ENCODE measurements around the gene HCN3.

Gene HCN3

GRCh38 chr1:155308493-155309422, 31.5 kb downstream of the HCN3 start, which contains the start of gene FDPS:
Gene FDPS (plus strand): TSS chr1:155308866. CDS start chr1:155309790, 924 bp downstream.
- TF ChIP-seq YY1 (IDR thresholded peaks at IDR 0.05; ENCODE audit: low read depth) (peak; percentile 62; the same call in 1 of the 2 replicates), TEAD4 (IDR thresholded peaks at IDR 0.05) (no peak; the same call in 1 of the 2 replicates), TCF12 (IDR thresholded peaks at IDR 0.05; ENCODE audit: low read depth) (peak; percentile 74), REST (IDR thresholded peaks at IDR 0.05; ENCODE audit: low read depth) (0 out of 2 replicates have a peak, but pooled peaks have one; percentile 19), ZBTB7A (IDR thresholded peaks at IDR 0.05; ENCODE audit: low read depth) (no peak), FOXM1 (IDR thresholded peaks at IDR 0.05; ENCODE audit: borderline replicate concordance, low read depth) (0 out of 2 replicates have a peak, but pooled peaks have one; percentile 8), NFIC (IDR thresholded peaks at IDR 0.05) (peak; percentile 54), USF1 (IDR thresholded peaks at IDR 0.05) (peak; percentile 88), MAX (IDR thresholded peaks at IDR 0.05) (peak; percentile 87), EGR1 (IDR thresholded peaks at IDR 0.05) (no peak), EP300 (IDR thresholded peaks at IDR 0.05; ENCODE audit: borderline replicate concordance) (peak; percentile 51; the same call in 1 of the 2 replicates), CREB1 (IDR thresholded peaks at IDR 0.05; ENCODE audit: low read depth) (peak; percentile 94), TAF1 (IDR thresholded peaks at IDR 0.05; ENCODE audit: low read depth) (peak; percentile 83)

GRCh38 chr1:155309423-155310021, 32.3 kb downstream of the HCN3 start:
- TF ChIP-seq YY1 (IDR thresholded peaks at IDR 0.05; ENCODE audit: low read depth) (peak; percentile 67; the same call in 1 of the 2 replicates), NFIC (IDR thresholded peaks at IDR 0.05) (peak; percentile 85), CEBPB (IDR thresholded peaks at IDR 0.05) (no peak), FOXM1 (IDR thresholded peaks at IDR 0.05; ENCODE audit: borderline replicate concordance, low read depth) (no peak), TEAD4 (IDR thresholded peaks at IDR 0.05) (peak; percentile 68), EP300 (IDR thresholded peaks at IDR 0.05; ENCODE audit: borderline replicate concordance) (0 out of 2 replicates have a peak, but pooled peaks have one; percentile 9)

- TF ChIP-seq TCF12 (IDR thresholded peaks at IDR 0.05; ENCODE audit: low read depth) (no peak), TAF1 (IDR thresholded peaks at IDR 0.05; ENCODE audit: low read depth) (no peak), EP300 (IDR thresholded peaks at IDR 0.05; ENCODE audit: borderline replicate concordance) (no peak), NFIC (IDR thresholded peaks at IDR 0.05) (no peak), YY1 (IDR thresholded peaks at IDR 0.05; ENCODE audit: low read depth) (no peak), REST (IDR thresholded peaks at IDR 0.05; ENCODE audit: low read depth) (no peak), USF1 (IDR thresholded peaks at IDR 0.05) (no peak), ZBTB7A (IDR thresholded peaks at IDR 0.05; ENCODE audit: low read depth) (no peak), EGR1 (IDR thresholded peaks at IDR 0.05) (no peak), CEBPB (IDR thresholded peaks at IDR 0.05) (no peak), MAX (IDR thresholded peaks at IDR 0.05) (no peak), FOXM1 (IDR thresholded peaks at IDR 0.05; ENCODE audit: borderline replicate concordance, low read depth) (no peak), TEAD4 (IDR thresholded peaks at IDR 0.05) (no peak), CREB1 (IDR thresholded peaks at IDR 0.05; ENCODE audit: low read depth) (no peak), RAD21 (IDR thresholded peaks at IDR 0.05; ENCODE audit: low read depth) (no peak)
These were observed 36.0 kb downstream of the HCN3 start for GRCh38 chr1:155313261-155313660.

- no peak for TF ChIP-seq EGR1 (IDR thresholded peaks at IDR 0.05)
- TF ChIP-seq ZBTB7A (IDR thresholded peaks at IDR 0.05; ENCODE audit: low read depth): no peak
- TF ChIP-seq TCF12 (IDR thresholded peaks at IDR 0.05; ENCODE audit: low read depth): no peak
- TF ChIP-seq FOXM1 (IDR thresholded peaks at IDR 0.05; ENCODE audit: borderline replicate concordance, low read depth): no peak
- no peak for TF ChIP-seq CEBPB (IDR thresholded peaks at IDR 0.05)
- no peak for TF ChIP-seq EP300 (IDR thresholded peaks at IDR 0.05; ENCODE audit: borderline replicate concordance)
- no peak for TF ChIP-seq USF1 (IDR thresholded peaks at IDR 0.05)
- no peak for TF ChIP-seq YY1 (IDR thresholded peaks at IDR 0.05; ENCODE audit: low read depth)
- TF ChIP-seq RAD21 (IDR thresholded peaks at IDR 0.05; ENCODE audit: low read depth): no peak
- TF ChIP-seq TAF1 (IDR thresholded peaks at IDR 0.05; ENCODE audit: low read depth): no peak
- no peak for TF ChIP-seq CREB1 (IDR thresholded peaks at IDR 0.05; ENCODE audit: low read depth)
- no peak for TF ChIP-seq NFIC (IDR thresholded peaks at IDR 0.05)
- no peak for TF ChIP-seq TEAD4 (IDR thresholded peaks at IDR 0.05)
- TF ChIP-seq MAX (IDR thresholded peaks at IDR 0.05): no peak
- no peak for TF ChIP-seq REST (IDR thresholded peaks at IDR 0.05; ENCODE audit: low read depth)
These were observed 39.7 kb downstream of the HCN3 start for GRCh38 chr1:155316922-155317321.

All from Ishikawa (cell line).